ENCODE data around the gene DYNC1LI1.

DNA sequence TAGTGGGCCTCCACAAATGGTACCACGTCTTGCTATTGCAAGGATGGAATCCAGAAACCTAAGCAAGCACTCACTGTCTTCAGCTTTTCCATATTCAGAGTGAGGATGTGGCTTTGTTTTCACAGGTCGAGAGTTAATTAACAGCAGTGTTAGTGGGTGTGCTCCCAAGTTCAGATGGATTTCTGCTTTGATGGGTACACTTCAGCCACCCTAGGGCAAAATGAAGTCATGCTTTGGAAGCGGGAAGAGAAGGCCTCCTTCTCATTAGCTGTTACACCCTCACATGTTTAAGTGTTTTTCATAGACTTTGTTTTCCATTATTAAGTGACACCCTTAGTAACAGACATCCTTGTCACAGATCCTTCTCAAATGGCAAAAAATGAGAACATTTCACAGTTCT, 36.3 kb upstream of the DYNC1LI1 start:
- TF ChIP-seq, protein P1, sequence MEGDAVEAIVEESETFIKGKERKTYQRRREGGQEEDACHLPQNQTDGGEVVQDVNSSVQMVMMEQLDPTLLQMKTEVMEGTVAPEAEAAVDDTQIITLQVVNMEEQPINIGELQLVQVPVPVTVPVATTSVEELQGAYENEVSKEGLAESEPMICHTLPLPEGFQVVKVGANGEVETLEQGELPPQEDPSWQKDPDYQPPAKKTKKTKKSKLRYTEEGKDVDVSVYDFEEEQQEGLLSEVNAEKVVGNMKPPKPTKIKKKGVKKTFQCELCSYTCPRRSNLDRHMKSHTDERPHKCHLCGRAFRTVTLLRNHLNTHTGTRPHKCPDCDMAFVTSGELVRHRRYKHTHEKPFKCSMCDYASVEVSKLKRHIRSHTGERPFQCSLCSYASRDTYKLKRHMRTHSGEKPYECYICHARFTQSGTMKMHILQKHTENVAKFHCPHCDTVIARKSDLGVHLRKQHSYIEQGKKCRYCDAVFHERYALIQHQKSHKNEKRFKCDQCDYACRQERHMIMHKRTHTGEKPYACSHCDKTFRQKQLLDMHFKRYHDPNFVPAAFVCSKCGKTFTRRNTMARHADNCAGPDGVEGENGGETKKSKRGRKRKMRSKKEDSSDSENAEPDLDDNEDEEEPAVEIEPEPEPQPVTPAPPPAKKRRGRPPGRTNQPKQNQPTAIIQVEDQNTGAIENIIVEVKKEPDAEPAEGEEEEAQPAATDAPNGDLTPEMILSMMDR (IDR thresholded peaks at IDR 0.05): no peak
- TF ChIP-seq POLR2A (IDR thresholded peaks at IDR 0.05) (no peak), POLR2AphosphoS5 (IDR thresholded peaks at IDR 0.05) (no peak), EP300 (IDR thresholded peaks at IDR 0.05) (no peak)
